Measurements from ENCODE around the gene ARCN1. TPM values are rescaled to one million over a fixed set of nuclear protein-coding genes. Genes with fewer than 3 reads are reported as not detected.
"Not testable (repeated sequence)": the region's sequence is repeated elsewhere in the genome, so short reads cannot be mapped to it uniquely, and the experiment has no call there.

Gene ARCN1
- total RNA-seq, 1 experiment from 2014 or later = 88.3 TPM

GRCh38 chr11:118597556-118597955 is 25.3 kb downstream of the ARCN1 start:
- no peak for DNase-seq (ENCODE audit: low spot score)
- in situ Hi-C loops (cut with HindIII; ENCODE audit: low sequenced_read_pairs) = no loop called here

- in situ Hi-C loops (cut with HindIII; ENCODE audit: low sequenced_read_pairs) = no loop called here
- DNase-seq (ENCODE audit: low spot score) = no peak
Measured at GRCh38 chr11:118602331-118602730, 30.1 kb downstream of the ARCN1 start.

GRCh38 chr11:118603709-118604108 is 31.5 kb downstream of the ARCN1 start:
- in situ Hi-C loops (cut with HindIII; ENCODE audit: low sequenced_read_pairs); DNase-seq (ENCODE audit: low spot score): not testable (repeated sequence)

GRCh38 chr11:118604566-118604965 is 32.4 kb downstream of the ARCN1 start:
- no peak for DNase-seq (ENCODE audit: low spot score)
- in situ Hi-C loops (cut with HindIII; ENCODE audit: low sequenced_read_pairs) = no loop called here

GRCh38 chr11:118605116-118605867 is 33.1 kb downstream of the ARCN1 start:
- in situ Hi-C loops (cut with HindIII; ENCODE audit: low sequenced_read_pairs) = no loop called here
- no peak for DNase-seq (ENCODE audit: low spot score)

GRCh38 chr11:118606157-118606843 is 34.1 kb downstream of the ARCN1 start:
- no peak for DNase-seq (ENCODE audit: low spot score)
- in situ Hi-C loops (cut with HindIII; ENCODE audit: low sequenced_read_pairs) = no loop called here

- no peak for DNase-seq (ENCODE audit: low spot score)
Measured at GRCh38 chr11:118606844-118607228, 34.6 kb downstream of the ARCN1 start.

GRCh38 chr11:118607401-118608359 is 35.5 kb downstream of the ARCN1 start, which contains the start of gene PHLDB1:
PHLDB1 (plus strand) TSS chr11:118607615; CDS start chr11:118613837, 6,222 bp downstream.
- in situ Hi-C loops (cut with HindIII; ENCODE audit: low sequenced_read_pairs) = no loop called here
- peak; percentile 54 for DNase-seq (ENCODE audit: low spot score)

More at GRCh38 chr11:118606844-118607228, 34.6 kb downstream of the ARCN1 start:
- in situ Hi-C loops (cut with HindIII; ENCODE audit: low sequenced_read_pairs) = no loop called here

GRCh38 chr11:118608360-118609227 is 36.4 kb downstream of the ARCN1 start:
- peak; percentile 50 for DNase-seq (ENCODE audit: low spot score)
- in situ Hi-C loops (cut with HindIII; ENCODE audit: low sequenced_read_pairs) = no loop called here

- in situ Hi-C loops (cut with HindIII; ENCODE audit: low sequenced_read_pairs) = no loop called here
- DNase-seq (ENCODE audit: low spot score) = no peak
Measured at GRCh38 chr11:118609380-118610224, 37.4 kb downstream of the ARCN1 start.

GRCh38 chr11:118610225-118610772 is 38.1 kb downstream of the ARCN1 start:
- DNase-seq (ENCODE audit: low spot score) = no peak
- in situ Hi-C loops (cut with HindIII; ENCODE audit: low sequenced_read_pairs) = no loop called here

- in situ Hi-C loops (cut with HindIII; ENCODE audit: low sequenced_read_pairs) = no loop called here
- DNase-seq (ENCODE audit: low spot score) = peak; percentile 81
Measured at GRCh38 chr11:118610773-118611432, 38.7 kb downstream of the ARCN1 start.

- in situ Hi-C loops (cut with HindIII; ENCODE audit: low sequenced_read_pairs); DNase-seq (ENCODE audit: low spot score): not testable (repeated sequence)
Measured at GRCh38 chr11:118611433-118611795, 39.2 kb downstream of the ARCN1 start.

- in situ Hi-C loops (cut with HindIII; ENCODE audit: low sequenced_read_pairs) = no loop called here
- DNase-seq (ENCODE audit: low spot score) = no peak
Measured at GRCh38 chr11:118612378-118612777, 40.2 kb downstream of the ARCN1 start.

GRCh38 chr11:118614511-118614910 is 42.3 kb downstream of the ARCN1 start:
- in situ Hi-C loops (cut with HindIII; ENCODE audit: low sequenced_read_pairs) = no loop called here

GRCh38 chr11:118615282-118615975 is 43.2 kb downstream of the ARCN1 start:
- no peak for DNase-seq (ENCODE audit: low spot score)
- in situ Hi-C loops (cut with HindIII; ENCODE audit: low sequenced_read_pairs) = no loop called here

More at GRCh38 chr11:118614511-118614910, 42.3 kb downstream of the ARCN1 start:
- DNase-seq (ENCODE audit: low spot score) = no peak

Measured in G401 (cell line).